Trophoblast cell (in vitro differentiated cells and primary cell): ENCODE data around the gene PPP2R5D.

ENCODE experiments used
- DNase-seq, 2 donors: peaks; one replicate each; pipeline ENCODE4 v3.0.0-alpha.2; 2016
- H2AFZ ChIP-seq: 2 replicates; pipeline ENCODE4 v1.6.1; 2013; ENCODE audit warnings: low read length, moderate library complexity, mild to moderate bottlenecking; ENCODE audit not compliant: insufficient read depth, poor library complexity
- H2AK5ac ChIP-seq: 2 replicates; pipeline ENCODE4 v1.6.1; 2013; ENCODE audit warnings: mild to moderate bottlenecking, low read length
- H2BK120ac ChIP-seq: 2 replicates; pipeline ENCODE4 v1.6.1; 2013; ENCODE audit warnings: low read length, mild to moderate bottlenecking, moderate library complexity; ENCODE audit not compliant: insufficient read depth, poor library complexity
- H2BK12ac ChIP-seq: 2 replicates; pipeline ENCODE4 v1.6.1; 2013; ENCODE audit warnings: mild to moderate bottlenecking, low read length, moderate library complexity
- H2BK5ac ChIP-seq: 2 replicates; pipeline ENCODE4 v1.6.1; 2013; ENCODE audit warnings: low read length, low read depth, moderate library complexity, mild to moderate bottlenecking; ENCODE audit not compliant: poor library complexity
- H3K14ac ChIP-seq: 2 replicates; pipeline ENCODE4 v1.6.1; 2013; ENCODE audit warnings: mild to moderate bottlenecking, low read length
- H3K18ac ChIP-seq: 2 replicates; pipeline ENCODE4 v1.6.1; 2013; ENCODE audit warnings: mild to moderate bottlenecking, low read length
- H3K23ac ChIP-seq: 2 replicates; pipeline ENCODE4 v1.6.1; 2013; ENCODE audit warnings: low read length
- H3K27ac ChIP-seq: 2 replicates; pipeline ENCODE4 v1.5.1; 2013; ENCODE audit warnings: low read depth, mild to moderate bottlenecking, inconsistent platforms, low read length, moderate library complexity
- H3K27me3 ChIP-seq: 2 replicates; pipeline ENCODE4 v1.6.1; 2013; ENCODE audit warnings: inconsistent platforms, mild to moderate bottlenecking, low read length, moderate library complexity; ENCODE audit not compliant: insufficient read depth
- H3K36me3 ChIP-seq, 2 experiments: 1 replicate in 1 of 2; 2 replicates in 1 of 2; pipeline ENCODE4 v1.6.1; 2013; ENCODE audit warnings: low read length in 2 of 2, mild to moderate bottlenecking in 2 of 2, moderate library complexity in 1 of 2; ENCODE audit not compliant: insufficient read depth in 2 of 2, control insufficient read depth in 1 of 2
- H3K4ac ChIP-seq: 2 replicates; pipeline ENCODE4 v1.6.1; 2013; ENCODE audit warnings: low read depth, mild to moderate bottlenecking, low read length, moderate library complexity
- H3K4me1 ChIP-seq, 2 experiments: 1 replicate in 1 of 2; 2 replicates in 1 of 2; pipeline ENCODE4 v1.6.1; 2013; ENCODE audit warnings: low read length in 2 of 2, mild to moderate bottlenecking in 2 of 2, moderate library complexity in 1 of 2; ENCODE audit not compliant: insufficient read depth in 2 of 2, control insufficient read depth in 1 of 2
- H3K4me2 ChIP-seq: 2 replicates; pipeline ENCODE4 v1.6.1; 2013; ENCODE audit warnings: inconsistent platforms, mild to moderate bottlenecking, low read length, moderate library complexity
- H3K4me3 ChIP-seq: 2 replicates; pipeline ENCODE4 v1.5.1; 2013; ENCODE audit warnings: mild to moderate bottlenecking, low read depth, low read length, inconsistent platforms
- H3K79me1 ChIP-seq: one replicate; pipeline ENCODE4 v1.6.1; 2013; ENCODE audit warnings: low read length
- H3K79me2 ChIP-seq: 2 replicates; pipeline ENCODE4 v1.6.1; 2013; ENCODE audit warnings: low read length, mild to moderate bottlenecking; ENCODE audit not compliant: control insufficient read depth, insufficient read depth, poor library complexity
- H3K9ac ChIP-seq: 2 replicates; pipeline ENCODE4 v1.6.1; 2013; ENCODE audit warnings: mild to moderate bottlenecking, low read length
- H3K9me3 ChIP-seq: 2 replicates; pipeline ENCODE4 v1.6.1; 2013; ENCODE audit warnings: low read depth, mild to moderate bottlenecking, control low read depth, inconsistent platforms, low read length; ENCODE audit not compliant: insufficient read depth
- H4K12ac ChIP-seq: 2 replicates; pipeline ENCODE4 v1.6.1; 2013; ENCODE audit warnings: low read depth, mild to moderate bottlenecking, low read length, moderate library complexity
- H4K8ac ChIP-seq: 2 replicates; pipeline ENCODE4 v1.6.1; 2013; ENCODE audit warnings: low read depth, mild to moderate bottlenecking, low read length, moderate library complexity
- H4K91ac ChIP-seq: one replicate; pipeline ENCODE4 v1.6.1; 2013; ENCODE audit warnings: low read depth, mild to moderate bottlenecking, low read length, moderate library complexity
- WGBS: extraction: QIAGEN DNeasy Blood & Tissue Kit; methylation state at CpG from one replicate; pipeline ENCODE4 v1.1.7; 2013; ENCODE audit warnings: missing lambda C conversion rate; ENCODE audit not compliant: insufficient read length, insufficient coverage; ENCODE audit errors: extremely low coverage; 5-methylcytosine and 5-hydroxymethylcytosine counted together

PPP2R5D gene

DNA sequence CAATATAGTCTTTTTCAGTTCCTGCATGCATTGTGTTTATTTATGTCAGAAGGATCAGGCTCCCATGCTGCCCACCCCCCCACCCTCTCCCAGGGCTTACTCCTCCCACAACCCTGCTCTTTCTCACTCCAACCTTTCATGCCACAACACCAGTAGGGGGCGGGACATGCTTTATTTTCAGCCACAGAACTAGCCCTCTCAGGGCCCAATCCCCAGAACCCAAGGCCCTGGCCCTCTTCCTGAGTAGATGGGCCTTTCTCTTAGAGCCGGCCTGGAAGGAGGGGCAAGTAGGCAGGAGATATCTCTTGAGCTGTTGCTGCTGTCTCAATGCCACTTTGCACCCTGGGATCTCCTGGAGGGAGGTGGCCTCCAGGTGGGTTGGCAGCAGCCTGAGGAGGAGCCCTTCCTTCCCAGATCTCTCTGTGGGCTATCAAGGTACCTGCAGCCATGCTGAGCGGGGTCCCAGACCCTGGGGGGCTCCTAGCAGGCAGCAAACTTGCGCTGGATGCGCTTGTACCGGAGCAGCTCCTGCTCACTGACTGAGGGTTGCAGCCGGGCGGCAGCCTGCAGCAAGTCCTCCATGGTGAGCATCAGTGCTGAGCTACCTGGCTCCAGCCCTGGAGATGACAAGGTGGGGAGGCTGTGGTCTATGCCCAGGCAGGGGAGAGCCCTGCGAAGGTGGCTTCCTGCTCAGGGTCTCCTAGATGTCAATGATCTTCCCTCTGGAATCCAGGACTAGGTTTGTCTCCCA, 20.3 kb upstream of the PPP2R5D start:
- H3K27ac ChIP-seq: no peak overlapping the region
- H2AK5ac ChIP-seq: no peak overlapping the region
- no peak overlapping the region for H2BK120ac ChIP-seq
- H3K9ac ChIP-seq: no peak overlapping the region
- no peak overlapping the region for H2BK5ac ChIP-seq
- H4K91ac ChIP-seq: no peak overlapping the region
- H3K9me3 ChIP-seq: peaks cover 2% of the 10 kb centered on the region
- H3K79me2 ChIP-seq: no peaks in the 10 kb centered on the region
- H3K4me2 ChIP-seq: no peak overlapping the region
- peaks cover 37 to 46% of the 10 kb centered on the region in 2 experiments for H3K36me3 ChIP-seq
- WGBS: no CpG with 5 or more reads among the region's 9 CpGs
- H3K4me3 ChIP-seq: no peak overlapping the region
- no peak overlapping the region for H3K23ac ChIP-seq
- H3K4me1 ChIP-seq: peaks cover 4 to 5% of the 10 kb centered on the region in 2 experiments
- no peaks in the 10 kb centered on the region for H3K79me1 ChIP-seq
- H2BK12ac ChIP-seq: no peak overlapping the region
- H4K8ac ChIP-seq: no peak overlapping the region
- H3K27me3 ChIP-seq: no peaks in the 10 kb centered on the region
- no peak overlapping the region for H3K4ac ChIP-seq
- no peak overlapping the region for H4K12ac ChIP-seq
- no peak overlapping the region for H2AFZ ChIP-seq
- no peak overlapping the region for H3K18ac ChIP-seq
- DNase-seq: peak in 1 of 2 donors; percentile 37
- no peak overlapping the region for H3K14ac ChIP-seq

DNA sequence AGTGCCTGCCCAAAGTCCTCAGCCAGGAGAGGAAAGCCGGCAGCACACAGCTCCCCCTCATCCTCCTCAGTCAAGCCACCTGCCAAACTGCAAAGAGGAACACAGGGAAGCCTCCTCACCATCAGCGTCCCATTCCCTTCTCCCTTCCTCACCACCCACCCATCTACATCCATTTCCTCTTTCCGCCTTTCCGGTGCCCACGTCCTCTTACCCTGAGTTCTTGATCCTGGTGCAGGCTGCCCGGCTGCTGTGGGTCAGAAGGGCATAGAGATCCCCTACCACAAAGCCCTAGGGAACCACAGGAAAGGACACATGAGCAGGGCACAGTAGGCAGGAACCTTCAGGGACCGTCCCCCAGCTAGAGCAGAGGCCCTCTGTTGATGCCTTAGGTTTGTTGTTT, 17.8 kb upstream of the PPP2R5D start:
- Histone ChIP-seq H3K27me3 (no peaks in the 10 kb centered on the region), H3K18ac (no peak overlapping the region), H2BK12ac (no peak overlapping the region), H3K4me2 (no peak overlapping the region), H2AFZ (no peak overlapping the region), H3K4me3 (no peak overlapping the region), H4K8ac (no peak overlapping the region), H3K14ac (no peak overlapping the region), H3K9ac (no peak overlapping the region), H4K91ac (no peak overlapping the region), H3K79me2 (no peaks in the 10 kb centered on the region), H2AK5ac (no peak overlapping the region), H3K4me1 (peaks cover 7 to 8% of the 10 kb centered on the region in 2 experiments), H3K36me3 (peaks cover 37 to 51% of the 10 kb centered on the region in 2 experiments), H2BK5ac (no peak overlapping the region), H3K27ac (no peak overlapping the region), H4K12ac (no peak overlapping the region), H3K9me3 (peaks cover 2% of the 10 kb centered on the region), H3K79me1 (no peaks in the 10 kb centered on the region), H2BK120ac (no peak overlapping the region), H3K4ac (no peak overlapping the region), H3K23ac (no peak overlapping the region)
- DNase-seq: no peak
- WGBS: no CpG with 5 or more reads among the region's 7 CpGs

DNA sequence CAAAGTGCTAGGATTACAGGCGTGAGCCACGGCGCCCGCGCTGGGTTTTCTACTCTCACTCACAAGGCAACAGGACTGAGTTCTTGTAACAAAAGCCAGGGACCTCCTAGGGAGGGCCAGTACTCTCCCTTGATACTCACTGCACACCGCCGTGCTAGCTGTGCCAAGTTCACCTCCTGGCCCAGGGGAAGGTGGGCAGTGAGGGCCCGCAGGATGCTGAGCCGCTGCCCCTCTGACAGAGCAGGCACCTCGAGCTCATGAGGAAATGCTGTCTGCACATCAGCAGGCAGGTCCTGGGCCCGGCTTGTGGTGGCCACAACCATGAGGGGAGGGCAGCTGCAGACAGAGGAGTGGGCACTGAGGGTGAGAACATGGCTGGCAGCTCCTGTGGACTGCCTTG, 17.1 kb upstream of the PPP2R5D start:
- H4K8ac ChIP-seq: no peak overlapping the region
- H3K18ac ChIP-seq: no peak overlapping the region
- no peaks in the 10 kb centered on the region for H3K79me2 ChIP-seq
- no peak overlapping the region for H3K27ac ChIP-seq
- no peak overlapping the region for H2AFZ ChIP-seq
- H2BK5ac ChIP-seq: no peak overlapping the region
- H3K27me3 ChIP-seq: no peaks in the 10 kb centered on the region
- H3K9ac ChIP-seq: no peak overlapping the region
- no peak overlapping the region for H2BK120ac ChIP-seq
- no peak overlapping the region for H3K4me2 ChIP-seq
- H3K36me3 ChIP-seq: peaks cover 34 to 48% of the 10 kb centered on the region in 2 experiments
- H3K23ac ChIP-seq: no peak overlapping the region
- H4K12ac ChIP-seq: no peak overlapping the region
- no peak overlapping the region for H3K4me3 ChIP-seq
- DNase-seq: no peak
- no peak overlapping the region for H4K91ac ChIP-seq
- no peak overlapping the region for H2AK5ac ChIP-seq
- H3K4ac ChIP-seq: no peak overlapping the region
- no peaks in the 10 kb centered on the region for H3K79me1 ChIP-seq
- WGBS: no CpG with 5 or more reads among the region's 11 CpGs
- peaks cover 7 to 8% of the 10 kb centered on the region in 2 experiments for H3K4me1 ChIP-seq
- no peaks in the 10 kb centered on the region for H3K9me3 ChIP-seq
- no peak overlapping the region for H2BK12ac ChIP-seq
- H3K14ac ChIP-seq: no peak overlapping the region

- H3K4me3 ChIP-seq: no peak overlapping the region
- no peak overlapping the region for H2AK5ac ChIP-seq
- no peaks in the 10 kb centered on the region for H3K9me3 ChIP-seq
- H3K14ac ChIP-seq: no peak overlapping the region
- H4K91ac ChIP-seq: no peak overlapping the region
- no peak overlapping the region for H4K12ac ChIP-seq
- H2BK12ac ChIP-seq: no peak overlapping the region
- no peaks in the 10 kb centered on the region for H3K27me3 ChIP-seq
- H3K79me1 ChIP-seq: no peaks in the 10 kb centered on the region
- peaks cover 7 to 8% of the 10 kb centered on the region in 2 experiments for H3K4me1 ChIP-seq
- H3K4me2 ChIP-seq: no peak overlapping the region
- no peak overlapping the region for H2AFZ ChIP-seq
- H3K27ac ChIP-seq: no peak overlapping the region
- no peak overlapping the region for H3K9ac ChIP-seq
- no peak overlapping the region for H4K8ac ChIP-seq
- H3K18ac ChIP-seq: no peak overlapping the region
- no peak overlapping the region for H3K23ac ChIP-seq
- H3K36me3 ChIP-seq: peaks cover 29 to 43% of the 10 kb centered on the region in 2 experiments
- no peak overlapping the region for H3K4ac ChIP-seq
- no peak overlapping the region for H2BK5ac ChIP-seq
- no peak overlapping the region for H2BK120ac ChIP-seq
- WGBS: no CpG with 5 or more reads among the region's 12 CpGs
- no peaks in the 10 kb centered on the region for H3K79me2 ChIP-seq
- DNase-seq: no peak
Measured at GRCh38 chr6:42968126-42968701, 16.2 kb upstream of the PPP2R5D start.
